ENCODE measurements around the gene LHB. TPM values are rescaled to one million over a fixed set of nuclear protein-coding genes. Genes with fewer than 3 reads are reported as not detected.

The LHB gene
- total and polyA plus RNA-seq, 2 donors (not counting 3 experiments of a cell fraction or from before 2014, with no cell fraction given) = 1.3 TPM; not detected in 1

DNA sequence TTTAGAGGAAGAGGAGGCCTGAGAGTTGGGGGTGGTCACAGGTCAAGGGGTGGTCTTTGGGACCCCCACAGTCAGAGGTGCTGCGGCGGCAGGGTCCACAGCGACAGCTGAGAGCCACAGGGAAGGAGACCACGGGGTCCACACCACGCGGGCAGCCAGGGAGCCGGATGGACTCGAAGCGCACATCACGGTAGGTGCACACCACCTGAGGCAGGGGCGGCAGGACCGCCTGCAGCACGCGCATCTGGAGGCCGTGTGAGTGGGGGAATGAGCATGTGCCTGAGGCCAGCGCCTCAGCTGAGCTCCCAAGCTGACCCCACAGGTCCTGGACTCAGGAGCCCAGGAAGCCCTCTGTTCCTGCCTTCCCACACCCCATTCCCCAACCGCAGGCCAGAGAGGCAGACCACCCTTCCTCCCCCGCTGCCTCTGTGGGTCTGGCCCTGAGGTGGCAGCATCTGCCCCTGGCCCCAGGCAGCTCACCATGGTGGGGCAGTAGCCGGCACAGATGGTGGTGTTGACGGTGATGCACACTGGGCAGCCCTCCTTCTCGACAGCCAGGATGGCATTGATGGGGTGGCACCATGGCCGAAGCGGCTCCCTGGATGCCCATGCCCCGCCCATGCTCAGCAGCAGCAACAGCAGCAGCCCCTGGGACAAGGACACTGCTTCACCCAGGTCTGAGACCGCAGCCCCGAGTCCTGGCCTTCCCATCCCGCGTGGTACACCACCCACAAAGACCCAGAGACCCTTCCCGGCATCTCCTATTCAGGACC, 638 bp downstream of the LHB start:
- H3K4me3 ChIP-seq (replicated peaks in 1 of 3; ENCODE audit: insufficient read depth in 1 of 3, low read depth in 1 of 3, low read length in 3 of 3) = no peak overlapping the region
- FAIRE-seq (no peak), DNase-seq (ENCODE audit: low read depth, low spot score) (no peak)
- TF ChIP-seq EZH2 (IDR thresholded peaks at IDR 0.05; ENCODE audit: borderline replicate concordance, low read depth, low read length, severe bottlenecking) (no peak), GATA2 (IDR thresholded peaks at IDR 0.05; ENCODE audit: insufficient read depth, insufficient read length, low read depth, low read length) (no peak), JUN (IDR thresholded peaks at IDR 0.05; ENCODE audit: borderline replicate concordance, insufficient read depth, insufficient read length, low read depth) (no peak), POLR2A (IDR thresholded peaks at IDR 0.05; ENCODE audit: low read depth, low read length) (no peak), MYC (IDR thresholded peaks at IDR 0.05; ENCODE audit: low read depth, low read length) (no peak), POLR2AphosphoS5 (IDR thresholded peaks at IDR 0.05; ENCODE audit: insufficient read depth, low read depth, low read length) (no peak), FOS (IDR thresholded peaks at IDR 0.05; ENCODE audit: borderline replicate concordance, insufficient read depth, low read length) (no peak)
- TF ChIP-seq, protein P1, sequence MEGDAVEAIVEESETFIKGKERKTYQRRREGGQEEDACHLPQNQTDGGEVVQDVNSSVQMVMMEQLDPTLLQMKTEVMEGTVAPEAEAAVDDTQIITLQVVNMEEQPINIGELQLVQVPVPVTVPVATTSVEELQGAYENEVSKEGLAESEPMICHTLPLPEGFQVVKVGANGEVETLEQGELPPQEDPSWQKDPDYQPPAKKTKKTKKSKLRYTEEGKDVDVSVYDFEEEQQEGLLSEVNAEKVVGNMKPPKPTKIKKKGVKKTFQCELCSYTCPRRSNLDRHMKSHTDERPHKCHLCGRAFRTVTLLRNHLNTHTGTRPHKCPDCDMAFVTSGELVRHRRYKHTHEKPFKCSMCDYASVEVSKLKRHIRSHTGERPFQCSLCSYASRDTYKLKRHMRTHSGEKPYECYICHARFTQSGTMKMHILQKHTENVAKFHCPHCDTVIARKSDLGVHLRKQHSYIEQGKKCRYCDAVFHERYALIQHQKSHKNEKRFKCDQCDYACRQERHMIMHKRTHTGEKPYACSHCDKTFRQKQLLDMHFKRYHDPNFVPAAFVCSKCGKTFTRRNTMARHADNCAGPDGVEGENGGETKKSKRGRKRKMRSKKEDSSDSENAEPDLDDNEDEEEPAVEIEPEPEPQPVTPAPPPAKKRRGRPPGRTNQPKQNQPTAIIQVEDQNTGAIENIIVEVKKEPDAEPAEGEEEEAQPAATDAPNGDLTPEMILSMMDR (IDR thresholded peaks at IDR 0.05; ENCODE audit: extremely low read depth in 1 of 2, insufficient read depth in 1 of 2, low read depth in 1 of 2, low read length in 2 of 2) = no peak
- TF ChIP-seq, protein P2, sequence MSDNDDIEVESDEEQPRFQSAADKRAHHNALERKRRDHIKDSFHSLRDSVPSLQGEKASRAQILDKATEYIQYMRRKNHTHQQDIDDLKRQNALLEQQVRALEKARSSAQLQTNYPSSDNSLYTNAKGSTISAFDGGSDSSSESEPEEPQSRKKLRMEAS (IDR thresholded peaks at IDR 0.05; ENCODE audit: insufficient read depth, insufficient read length) = no peak
- CTCF ChIA-PET = interaction anchor here (0.8 to 5.4 kb wide), 2 partner anchors 16 to 183 kb away, joined by 5 to 37 read pairs; no protein-coding TSS in a partner anchor
- no peak overlapping the region for H3K9ac ChIP-seq (replicated peaks; ENCODE audit: extremely low read depth, insufficient read depth, low read length)
- no peak overlapping the region for H3K27ac ChIP-seq (ENCODE audit: insufficient read depth, low read depth, low read length)
- H3K27me3 ChIP-seq (ENCODE audit: control insufficient read depth in 2 of 2, insufficient read depth in 2 of 2, low read length in 2 of 2) = peaks cover 0 to 5% of the 10 kb centered on the region in 2 experiments
- POLR2A ChIA-PET = no interaction called here
- no peaks in the 10 kb centered on the region for H3K79me2 ChIP-seq (ENCODE audit: control insufficient read depth, insufficient read depth, low read length)
- H2AFZ ChIP-seq (ENCODE audit: low read depth, low read length) = no peak overlapping the region
- peaks cover 0 to 25% of the 10 kb centered on the region in 2 experiments for H3K36me3 ChIP-seq (ENCODE audit: control insufficient read depth in 2 of 2, extremely low read depth in 1 of 2, insufficient read depth in 2 of 2, low read length in 2 of 2)
- H3K9me3 ChIP-seq (replicated peaks; ENCODE audit: control insufficient read depth, insufficient read depth, low read length) = no peaks in the 10 kb centered on the region
- peaks cover 10% of the 10 kb centered on the region for H3K4me1 ChIP-seq (ENCODE audit: control insufficient read depth, extremely low read depth, insufficient read depth, low read length)
- H3K9me1 ChIP-seq (replicated peaks; ENCODE audit: control insufficient read depth, extremely low read depth, insufficient read depth, low read length) = no peaks in the 10 kb centered on the region
- no TSS peak for BruUV-seq (replicated peaks)
- dilution Hi-C loops (cut with MboI; ENCODE audit: extremely low pct_ligation_motif_present, low sequenced_read_pairs) (no loop called here), intact Hi-C loops (cut with micrococcal nuclease) (no loop called here)
- H3K4me2 ChIP-seq (ENCODE audit: insufficient read depth, low read length) = no peak overlapping the region
- H4K20me1 ChIP-seq (replicated peaks; ENCODE audit: control insufficient read depth, extremely low read depth, insufficient read depth, low read length) = no peaks in the 10 kb centered on the region
